ENCODE measurements around the gene HES3. TPM values are rescaled to one million over a fixed set of nuclear protein-coding genes. Genes with fewer than 3 reads are reported as not detected.
A peak's percentile ranks its signal among the peaks of the same experiment; 100 is the strongest.

The HES3 gene
- total RNA-seq, 1 experiment from 2014 or later, result not detected

GRCh38 chr1:6243053-6243834 is 735 bp upstream of the HES3 start:
- TF ChIP-seq EZH2phosphoT487 (IDR thresholded peaks at IDR 0.05; ENCODE audit: borderline replicate concordance), result no peak
- no peak for TF ChIP-seq ZNF274 (IDR thresholded peaks at IDR 0.05; ENCODE audit: low read depth, low read length)
- TF ChIP-seq POLR2A (IDR thresholded peaks at IDR 0.05; ENCODE audit: borderline replicate concordance, extremely low read depth, insufficient read depth, insufficient read length), result no peak
- TF ChIP-seq ZFX (IDR thresholded peaks at IDR 0.05), result no peak
- no peak for TF ChIP-seq CEBPB (IDR thresholded peaks at IDR 0.05; ENCODE audit: low read depth)
- no peak for TF ChIP-seq SRF (IDR thresholded peaks at IDR 0.05; ENCODE audit: low read depth)
- no peak for TF ChIP-seq EGR1 (IDR thresholded peaks at IDR 0.05; ENCODE audit: low read depth)
- TF ChIP-seq FOSL1 (IDR thresholded peaks at IDR 0.05; ENCODE audit: low read depth), result no peak
- TF ChIP-seq SP1 (IDR thresholded peaks at IDR 0.05; ENCODE audit: low read depth), result no peak
- TF ChIP-seq RAD21 (IDR thresholded peaks at IDR 0.05; ENCODE audit: low read depth), result no peak
- TF ChIP-seq CTCF (IDR thresholded peaks at IDR 0.05 in 2 of 3, conservative IDR thresholded peaks at IDR 0.05 in 1 of 3; ENCODE audit: borderline replicate concordance in 1 of 3, insufficient read depth in 1 of 3, low read depth in 2 of 3, low read length in 2 of 3), result no peak
- DNase-seq (ENCODE audit: low read depth, low spot score) (no peak), ATAC-seq (no peak)
- H3K9me2 ChIP-seq (ENCODE audit: insufficient read depth), result no peaks in the 10 kb centered on the region
- H3K4me1 ChIP-seq (ENCODE audit: control insufficient read depth in 1 of 2, insufficient read depth in 2 of 2, low read length in 2 of 2), result peaks cover 18 to 47% of the 10 kb centered on the region in 2 experiments; a peak in 3 of 4 replicates
- 0 out of 2 replicates have a peak overlapping the region, but pooled peaks have one; percentile 71 for H3K4me2 ChIP-seq (ENCODE audit: low read length)
- intact Hi-C loops (cut with micrococcal nuclease), result no loop called here
- H3K9me3 ChIP-seq (ENCODE audit: control insufficient read depth in 1 of 2, insufficient read depth in 1 of 2, low read depth in 1 of 2, low read length in 2 of 2), result no peaks in the 10 kb centered on the region
- ChIA-PET POLR2A (no interaction called here), CTCF (interaction anchor here (2.0 kb wide), 1 partner anchor 38 kb away, joined by 11 read pairs; no protein-coding TSS in a partner anchor), RAD21 (ENCODE audit: low non-redundant PET in 1 of 2, low total read pairs in 2 of 2, uncharacterized antibody in 2 of 2, unreplicated experiment in 2 of 2) (interaction anchor here in 1 of 2 experiments (0.6 kb wide), 1 partner anchor 79 kb away, joined by 4 read pairs; no protein-coding TSS in a partner anchor)
- no peaks in the 10 kb centered on the region for H4K20me1 ChIP-seq (ENCODE audit: insufficient read depth)
- no peak overlapping the region for H2AFZ ChIP-seq (ENCODE audit: low read depth, low read length, poor library complexity, severe bottlenecking)
- BruUV-seq (replicated peaks), result no TSS peak
- no peak overlapping the region for H3K27ac ChIP-seq (ENCODE audit: low read depth, low read length)
- H3K79me2 ChIP-seq (ENCODE audit: insufficient read depth, low read length), result no peaks in the 10 kb centered on the region
- no peaks in the 10 kb centered on the region for H3K27me3 ChIP-seq (ENCODE audit: insufficient read depth, low read length)
- no peak overlapping the region for H3K9ac ChIP-seq (ENCODE audit: low read length)
- H3K36me3 ChIP-seq (ENCODE audit: control insufficient read depth in 1 of 2, insufficient read depth in 2 of 2, low read length in 2 of 2), result no peaks in the 10 kb centered on the region
- no peak overlapping the region for H3K4me3 ChIP-seq (replicated peaks in 1 of 2; ENCODE audit: low read depth in 1 of 2, low read length in 2 of 2)
